Mucosa of stomach (tissue), 1 donor: ENCODE results near the gene MKRN2.

Experiments used
- H3K27me3 ChIP-seq: one replicate; pipeline ENCODE4 v1.7.0; 2013; ENCODE audit warnings: mild to moderate bottlenecking, low read length; ENCODE audit not compliant: control insufficient read depth, insufficient read depth
- H3K36me3 ChIP-seq: one replicate; pipeline ENCODE4 v1.7.0; 2013; ENCODE audit warnings: low read length; ENCODE audit not compliant: control insufficient read depth, insufficient read depth
- H3K4me1 ChIP-seq: one replicate; pipeline ENCODE4 v1.7.0; 2013; ENCODE audit warnings: mild to moderate bottlenecking, low read length; ENCODE audit not compliant: control insufficient read depth, insufficient read depth
- H3K4me3 ChIP-seq: one replicate; pipeline ENCODE4 v1.7.0; 2013; ENCODE audit warnings: low read length
- H3K9ac ChIP-seq: one replicate; pipeline ENCODE4 v1.7.0; 2013; ENCODE audit warnings: mild to moderate bottlenecking, low read length, moderate library complexity
- H3K9me3 ChIP-seq: one replicate; pipeline ENCODE4 v1.7.0; 2013; ENCODE audit warnings: mild to moderate bottlenecking, low read length, moderate library complexity; ENCODE audit not compliant: control insufficient read depth
- donor health status: Pancreatic carcinoma.

Gene MKRN2

GRCh38 chr3:12598890-12599289 lies 42.0 kb downstream of the MKRN2 start:
- Histone ChIP-seq H3K4me3 (no peak overlapping the region), H3K9ac (no peak overlapping the region), H3K27me3 (no peaks in the 10 kb centered on the region), H3K36me3 (no peaks in the 10 kb centered on the region), H3K4me1 (no peaks in the 10 kb centered on the region), H3K9me3 (no peaks in the 10 kb centered on the region)

- H3K36me3 ChIP-seq: no peaks in the 10 kb centered on the region
- H3K4me1 ChIP-seq: no peaks in the 10 kb centered on the region
- no peak overlapping the region for H3K9ac ChIP-seq
- no peaks in the 10 kb centered on the region for H3K27me3 ChIP-seq
- H3K4me3 ChIP-seq: no peak overlapping the region
- no peaks in the 10 kb centered on the region for H3K9me3 ChIP-seq
Observed at GRCh38 chr3:12601072-12601471, 44.2 kb downstream of the MKRN2 start.

GRCh38 chr3:12603969-12604368 lies 47.1 kb downstream of the MKRN2 start:
- H3K9ac ChIP-seq: no peak overlapping the region
- H3K27me3 ChIP-seq: no peaks in the 10 kb centered on the region
- peaks cover 2% of the 10 kb centered on the region for H3K4me1 ChIP-seq
- no peak overlapping the region for H3K4me3 ChIP-seq
- peaks cover 5% of the 10 kb centered on the region for H3K36me3 ChIP-seq
- no peaks in the 10 kb centered on the region for H3K9me3 ChIP-seq

- Histone ChIP-seq H3K9ac (no peak overlapping the region), H3K27me3 (no peaks in the 10 kb centered on the region), H3K4me1 (peaks cover 7% of the 10 kb centered on the region), H3K9me3 (no peaks in the 10 kb centered on the region), H3K36me3 (peaks cover 9% of the 10 kb centered on the region), H3K4me3 (no peak overlapping the region)
Observed at GRCh38 chr3:12608376-12608775, 51.5 kb downstream of the MKRN2 start.

GRCh38 chr3:12611117-12611516 lies 54.2 kb downstream of the MKRN2 start:
- Histone ChIP-seq H3K36me3 (peaks cover 14% of the 10 kb centered on the region), H3K9ac (no peak overlapping the region), H3K27me3 (no peaks in the 10 kb centered on the region), H3K4me3 (no peak overlapping the region), H3K9me3 (no peaks in the 10 kb centered on the region), H3K4me1 (peaks cover 7% of the 10 kb centered on the region)

GRCh38 chr3:12612514-12613226 lies 55.8 kb downstream of the MKRN2 start:
- H3K4me1 ChIP-seq: peaks cover 7% of the 10 kb centered on the region
- H3K27me3 ChIP-seq: no peaks in the 10 kb centered on the region
- peaks cover 14% of the 10 kb centered on the region for H3K36me3 ChIP-seq
- no peak overlapping the region for H3K9ac ChIP-seq
- H3K4me3 ChIP-seq: no peak overlapping the region
- no peaks in the 10 kb centered on the region for H3K9me3 ChIP-seq

GRCh38 chr3:12613250-12613649 lies 56.4 kb downstream of the MKRN2 start:
- H3K9me3 ChIP-seq: no peaks in the 10 kb centered on the region
- no peaks in the 10 kb centered on the region for H3K27me3 ChIP-seq
- H3K9ac ChIP-seq: no peak overlapping the region
- H3K4me3 ChIP-seq: no peak overlapping the region
- H3K4me1 ChIP-seq: peaks cover 7% of the 10 kb centered on the region
- H3K36me3 ChIP-seq: peaks cover 15% of the 10 kb centered on the region

- no peak overlapping the region for H3K9ac ChIP-seq
- H3K27me3 ChIP-seq: no peaks in the 10 kb centered on the region
- peaks cover 10% of the 10 kb centered on the region for H3K36me3 ChIP-seq
- no peaks in the 10 kb centered on the region for H3K9me3 ChIP-seq
- no peaks in the 10 kb centered on the region for H3K4me1 ChIP-seq
- H3K4me3 ChIP-seq: no peak overlapping the region
Observed at GRCh38 chr3:12615266-12615665, 58.4 kb downstream of the MKRN2 start.

GRCh38 chr3:12618426-12618825 lies 61.5 kb downstream of the MKRN2 start:
- Histone ChIP-seq H3K27me3 (no peaks in the 10 kb centered on the region), H3K9ac (no peak overlapping the region), H3K36me3 (peaks cover 8% of the 10 kb centered on the region), H3K4me1 (peaks cover 11% of the 10 kb centered on the region), H3K4me3 (no peak overlapping the region), H3K9me3 (no peaks in the 10 kb centered on the region)

- Histone ChIP-seq H3K9ac (no peak overlapping the region), H3K27me3 (no peaks in the 10 kb centered on the region), H3K4me1 (peaks cover 20% of the 10 kb centered on the region), H3K9me3 (no peaks in the 10 kb centered on the region), H3K36me3 (peaks cover 3% of the 10 kb centered on the region), H3K4me3 (no peak overlapping the region)
Observed at GRCh38 chr3:12620305-12620704, 63.4 kb downstream of the MKRN2 start.

GRCh38 chr3:12620729-12621128 lies 63.8 kb downstream of the MKRN2 start:
- no peaks in the 10 kb centered on the region for H3K9me3 ChIP-seq
- peaks cover 3% of the 10 kb centered on the region for H3K36me3 ChIP-seq

GRCh38 chr3:12622335-12622734 lies 65.4 kb downstream of the MKRN2 start:
- Histone ChIP-seq H3K9me3 (no peaks in the 10 kb centered on the region), H3K27me3 (no peaks in the 10 kb centered on the region), H3K4me1 (peaks cover 32% of the 10 kb centered on the region), H3K4me3 (no peak overlapping the region), H3K9ac (no peak overlapping the region), H3K36me3 (peaks cover 3% of the 10 kb centered on the region)

More at GRCh38 chr3:12620729-12621128, 63.8 kb downstream of the MKRN2 start:
- Histone ChIP-seq H3K4me3 (no peak overlapping the region), H3K4me1 (peaks cover 24% of the 10 kb centered on the region), H3K27me3 (no peaks in the 10 kb centered on the region), H3K9ac (no peak overlapping the region)

GRCh38 chr3:12624056-12624455 lies 67.2 kb downstream of the MKRN2 start:
- Histone ChIP-seq H3K4me1 (peaks cover 47% of the 10 kb centered on the region), H3K27me3 (no peaks in the 10 kb centered on the region), H3K9me3 (no peaks in the 10 kb centered on the region), H3K4me3 (no peak overlapping the region), H3K9ac (no peak overlapping the region), H3K36me3 (no peaks in the 10 kb centered on the region)
